Activated naive CD4-positive, alpha-beta T cell treated with anti-CD3 and anti-CD28 coated beads for 36 hours (primary cell): Measurements from ENCODE around the gene NUSAP1. TPM values are rescaled to one million over a fixed set of nuclear protein-coding genes. Genes with fewer than 3 reads are reported as not detected.
"Not testable (repeated sequence)": the region's sequence is repeated elsewhere in the genome, so short reads cannot be mapped to it uniquely, and the experiment has no call there.

Experiments
- CTCF ChIA-PET: fragments of 350-600 bp; sonication (Branson Sonifier 250); formaldehyde crosslinking; loops from one replicate; lab custom pipeline; 2021; ENCODE audit warnings: antibody characterized with exemption; lab: Charles Lee
- DNase-seq: peaks from one replicate; pipeline ENCODE4 v3.0.0-alpha.2; 2020
- H3K27ac Mint-ChIP-seq: one replicate; pipeline ENCODE4 v1.8.0; 2021; ENCODE audit warnings: mild to moderate bottlenecking, mixed read lengths
- H3K27me3 Mint-ChIP-seq: one replicate; pipeline ENCODE4 v1.8.0; 2021; ENCODE audit warnings: low read depth, mixed read lengths
- H3K36me3 Mint-ChIP-seq: one replicate; pipeline ENCODE4 v1.8.0; 2021; ENCODE audit warnings: low read depth, mixed read lengths
- H3K4me1 Mint-ChIP-seq: one replicate; pipeline ENCODE4 v1.8.0; 2021; ENCODE audit warnings: low read depth, mixed read lengths
- H3K4me3 Mint-ChIP-seq: one replicate; pipeline ENCODE4 v1.8.0; 2021; ENCODE audit warnings: mild to moderate bottlenecking, moderate library complexity, mixed read lengths
- H3K9me3 Mint-ChIP-seq: one replicate; pipeline ENCODE4 v1.8.0; 2021; ENCODE audit warnings: mixed read lengths
- intact Hi-C: fragments of 100-400 bp; cut with micrococcal nuclease; formaldehyde crosslinking; loops from one replicate; pipeline ENCODE4 v1.15.1; 2023
- total RNA-seq, 2 experiments: library from RNA; stranded (reverse); gene quantifications; one replicate each; pipeline ENCODE4 v1.2.3, GENCODE V29; 2021

NUSAP1 gene
- total RNA-seq, 2 experiments from 2014 or later = 269 to 287 TPM

- peaks cover 34% of the 10 kb centered on the region for H3K4me1 Mint-ChIP-seq
- no peaks in the 10 kb centered on the region for H3K27me3 Mint-ChIP-seq
- no peaks in the 10 kb centered on the region for H3K9me3 Mint-ChIP-seq
- CTCF ChIA-PET = no interaction called here
- H3K27ac Mint-ChIP-seq = peak overlapping the region; percentile 3
- H3K36me3 Mint-ChIP-seq = peaks cover 2% of the 10 kb centered on the region
- intact Hi-C loops = no loop called here
- no peak for DNase-seq
- no peak overlapping the region for H3K4me3 Mint-ChIP-seq
Measured at GRCh38 chr15:41423979-41424659, 91.4 kb downstream of the NUSAP1 start.

GRCh38 chr15:41424809-41425208, 92.1 kb downstream of the NUSAP1 start:
- intact Hi-C loops = no loop called here
- Mint-ChIP-seq H3K4me3 (no peak overlapping the region), H3K27ac (no peak overlapping the region), H3K9me3 (no peaks in the 10 kb centered on the region), H3K36me3 (peaks cover 2% of the 10 kb centered on the region), H3K27me3 (no peaks in the 10 kb centered on the region), H3K4me1 (peaks cover 37% of the 10 kb centered on the region)
- CTCF ChIA-PET = no interaction called here
- DNase-seq = no peak

GRCh38 chr15:41425907-41426306, 93.2 kb downstream of the NUSAP1 start:
- H3K27me3 Mint-ChIP-seq, DNase-seq, H3K36me3 Mint-ChIP-seq, intact Hi-C loops, CTCF ChIA-PET, H3K9me3 Mint-ChIP-seq, H3K27ac Mint-ChIP-seq, H3K4me3 Mint-ChIP-seq: not testable (repeated sequence)
- H3K4me1 Mint-ChIP-seq = peaks cover 30% of the 10 kb centered on the region

GRCh38 chr15:41429003-41429890, 96.6 kb downstream of the NUSAP1 start:
- peaks cover 2% of the 10 kb centered on the region for H3K36me3 Mint-ChIP-seq
- H3K27ac Mint-ChIP-seq = peak overlapping the region; percentile 50
- no peak overlapping the region for H3K4me3 Mint-ChIP-seq
- H3K4me1 Mint-ChIP-seq = peaks cover 20% of the 10 kb centered on the region
- H3K27me3 Mint-ChIP-seq = no peaks in the 10 kb centered on the region
- CTCF ChIA-PET = interaction anchor here (0.5 to 1.7 kb wide), 5 partner anchors 11 to 109 kb away, joined by 3 to 6 read pairs (median 5); no protein-coding TSS in a partner anchor
- H3K9me3 Mint-ChIP-seq = no peaks in the 10 kb centered on the region
- intact Hi-C loops = no loop called here
- DNase-seq = peak; percentile 14

Other genes with a start within 250 kb of the NUSAP1 start
- gene INO80, start 216.6 kb upstream of the NUSAP1 start, total RNA-seq = 10 to 100 TPM; 14.0 to 16.8 TPM
- gene EXD1, start 102.1 kb upstream of the NUSAP1 start, total RNA-seq = not detected
- 10 to 100 TPM; 37.7 to 39.8 TPM for gene CHP1, start 101.6 kb upstream of the NUSAP1 start, total RNA-seq
- gene OIP5, start 290 bp upstream of the NUSAP1 start, total RNA-seq = 10 to 100 TPM in 1 of 2 experiments, 1 to 10 TPM in 1; 9.5 to 10.7 TPM
- 10 to 100 TPM; 15.7 to 17.4 TPM for gene NDUFAF1, start 69.6 kb downstream of the NUSAP1 start, total RNA-seq
- gene RTF1, start 84.2 kb downstream of the NUSAP1 start, total RNA-seq = 10 to 100 TPM; 18.7 to 19.5 TPM
- 1 to 10 TPM; 1.0 to 1.7 TPM for gene ITPKA, start 161.0 kb downstream of the NUSAP1 start, total RNA-seq
- gene LTK, start 180.9 kb downstream of the NUSAP1 start, total RNA-seq = not detected
- 10 to 100 TPM; 48.4 to 49.5 TPM for gene RPAP1, start 211.4 kb downstream of the NUSAP1 start, total RNA-seq
- 1 to 10 TPM; 1.2 to 3.7 TPM for gene TYRO3, start 226.3 kb downstream of the NUSAP1 start, total RNA-seq